K562 (cell line): ENCODE measurements around the gene GABRP. TPM values are rescaled to one million over a fixed set of nuclear protein-coding genes. Genes with fewer than 3 reads are reported as not detected.

Source experiments
- ATAC-seq: fragments of 200-7000 bp; cut with Tn5 transposase; 3 replicates; pipeline ENCODE4 v1.9.1; 2020; ENCODE audit warnings: moderate library complexity
- BruUV-seq: library from RNA; stranded (reverse); fragments of 400-500 nt; replicated peaks from 2 replicates; lab custom pipeline; 2021; lab: Mats Ljungman, UMichigan
- CTCF ChIA-PET: fragments of 300-600 bp; formaldehyde crosslinking; extraction: SDS; loops from one replicate; lab custom pipeline; 2021; ENCODE audit warnings: low intra/inter-chr PET ratio; lab: Yijun Ruan, JAX
- POLR2A ChIA-PET: fragments of 300-600, 350-650 bp; sonication (Branson Sonifier 250); formaldehyde crosslinking; extraction: SDS; loops from one replicate; lab custom pipeline; 2021; ENCODE audit warnings: antibody characterized with exemption, inconsistent platforms; lab: Yijun Ruan, JAX
- DNase-seq, 4 experiments: peaks; one replicate each; pipeline versions ENCODE4 v3.0.0 to v3.0.0-alpha.2; 2011 to 2018; ENCODE audit warnings: low spot score in 3 of 4, mixed read lengths in 3 of 4; ENCODE audit errors: extremely low read depth in 1 of 4
- FAIRE-seq: peaks from 2 replicates; lab custom pipeline; 2011; peaks lifted over from hg19 to GRCh38; lab: Jason Lieb, UNC
- H2AFZ ChIP-seq: 2 replicates; pipeline ENCODE4 v1.6.0; 2011; ENCODE audit warnings: low read depth, low read length, control low read depth, inconsistent platforms
- H3K27ac ChIP-seq: fragments of 200-600 bp; 3 replicates; pipeline ENCODE4 v1.8.0; 2011; ENCODE audit warnings: low read depth, mild to moderate bottlenecking, control low read depth, inconsistent platforms, low read length, moderate library complexity, mixed read lengths; ENCODE audit errors: extremely low read depth
- H3K27me3 ChIP-seq, 2 experiments: fragments of 300-600 bp in 1 of 2; 2 replicates in 1 of 2; 3 replicates in 1 of 2; pipeline versions ENCODE4 v1.6.0 to v1.8.0; 2011; ENCODE audit warnings: inconsistent platforms in 2 of 2, low read length in 2 of 2, mild to moderate bottlenecking in 1 of 2, mixed read lengths in 1 of 2, moderate library complexity in 1 of 2; ENCODE audit not compliant: control insufficient read depth in 2 of 2, insufficient read depth in 2 of 2
- H3K36me3 ChIP-seq: fragments of 300-600 bp; 3 replicates; pipeline ENCODE4 v1.8.0; 2011; ENCODE audit warnings: mild to moderate bottlenecking, low read length, inconsistent platforms; ENCODE audit not compliant: control insufficient read depth, insufficient read depth
- H3K4me1 ChIP-seq, 2 experiments: fragments of 200-600 bp in 1 of 2; replicated peaks in 1 of 2; 2 replicates in 1 of 2; 3 replicates in 1 of 2; pipeline versions ENCODE4 v1.5.1 to v1.8.0; 2011; ENCODE audit warnings: inconsistent platforms in 2 of 2, low read length in 2 of 2, mild to moderate bottlenecking in 1 of 2, mixed read lengths in 1 of 2, moderate library complexity in 1 of 2; ENCODE audit not compliant: control insufficient read depth in 2 of 2, insufficient read depth in 2 of 2
- H3K4me2 ChIP-seq: 2 replicates; pipeline ENCODE4 v1.6.1; 2011; ENCODE audit warnings: low read length, control low read depth, inconsistent platforms, mixed read lengths; ENCODE audit not compliant: insufficient read depth
- H3K4me3 ChIP-seq: fragments of 200-600 bp; sonication (generic), shearing (Covaris generic); 2 replicates; pipeline ENCODE4 v1.5.1; 2016; ENCODE audit warnings: control low read depth, inconsistent platforms
- H3K79me2 ChIP-seq: fragments of 200-600 bp; 3 replicates; pipeline ENCODE4 v1.8.0; 2011; ENCODE audit warnings: low read length, inconsistent platforms; ENCODE audit not compliant: control insufficient read depth, insufficient read depth
- H3K9ac ChIP-seq, 2 experiments: 2 replicates each; pipeline versions ENCODE4 v1.6.0 to v1.6.1; 2011; ENCODE audit warnings: low read depth in 2 of 2, low read length in 2 of 2, control low read depth in 1 of 2, inconsistent platforms in 1 of 2, mild to moderate bottlenecking in 1 of 2, mixed read lengths in 1 of 2; ENCODE audit not compliant: insufficient read depth in 1 of 2
- H3K9me1 ChIP-seq: one replicate; pipeline ENCODE4 v1.6.0; 2011; ENCODE audit warnings: inconsistent platforms, mild to moderate bottlenecking, low read length, moderate library complexity; ENCODE audit not compliant: control insufficient read depth, insufficient read depth
- H3K9me3 ChIP-seq: replicated peaks from 2 replicates; pipeline ENCODE4 v1.5.1; 2011; ENCODE audit warnings: low read depth, low read length, inconsistent platforms; ENCODE audit not compliant: control insufficient read depth, insufficient read depth
- H4K20me1 ChIP-seq: replicated peaks from 2 replicates; pipeline ENCODE4 v1.6.1; 2011; ENCODE audit warnings: low read length, inconsistent platforms, mixed read lengths; ENCODE audit not compliant: control insufficient read depth, insufficient read depth
- ATF4 ChIP-seq: fragments of 450-650 bp; formaldehyde crosslinking; IDR thresholded peaks from 2 replicates; pipeline ENCODE4 v1.4.0; 2022; ENCODE audit warnings: mild to moderate bottlenecking, moderate library complexity
- NUFIP1 ChIP-seq: fragments of 450-650 bp; IDR thresholded peaks from 2 replicates; pipeline ENCODE4 v1.6.1; 2018; ENCODE audit not compliant: partially characterized antibody
- ZMIZ1 ChIP-seq, 2 experiments: fragments of 150-350 bp in 1 of 2; IDR thresholded peaks; 2 replicates each; pipeline ENCODE4 v1.6.1; 2012 to 2016; ENCODE audit warnings: low read depth in 2 of 2, low read length in 2 of 2, mild to moderate bottlenecking in 1 of 2, moderate library complexity in 1 of 2
- ZNF324 ChIP-seq: fragments of 250-450 bp; sonication (Bioruptor Pico); IDR thresholded peaks from 2 replicates; pipeline ENCODE4 v1.4.0; 2020; ENCODE audit warnings: mild to moderate bottlenecking
- in situ Hi-C: fragments of 300-500 bp; cut with MboI; formaldehyde crosslinking; loops from 4 replicates; pipeline ENCODE4 v1.15.0; 2018; ENCODE audit warnings: inconsistent platforms, mixed read lengths
- intact Hi-C: fragments of 100-400 bp; cut with micrococcal nuclease; formaldehyde crosslinking; loops from 2 replicates; pipeline ENCODE4 v1.14.2; 2022
- polyA plus RNA-seq, 8 experiments: library from polyadenylated mRNA; depleted of rRNA in 4 of 8; stranded (reverse) in 5 of 8; unstranded in 3 of 8; fragments of >200 nt; fragmentation: Nextera tagmentation in 2 of 8; fragmentation: Illumina TruSeq in 1 of 8; extraction: Ambion mirVana in 2 of 8; extraction: Trizol in 1 of 8; gene quantifications; 2 replicates each; pipeline versions ENCODE4 v1.2.1 to v1.2.3, GENCODE V29; 2011 to 2014; ENCODE audit warnings: inconsistent platforms in 1 of 8, missing spikeins in 1 of 8
- total RNA-seq, 7 experiments: library from RNA; depleted of rRNA in 6 of 7; stranded (reverse); fragments of >200 nt in 6 of 7; fragmentation: Illumina TruSeq in 2 of 7; extraction: Trizol in 2 of 7; gene quantifications; 2 replicates each; pipeline versions ENCODE4 v1.2.1 to v1.2.3, GENCODE V29; 2011 to 2021; ENCODE audit warnings: low replicate concordance in 1 of 7

Gene GABRP
- total and polyA plus RNA-seq, 9 of the 15 experiments (the other 6 are each of a cell fraction or from before 2014, with no cell fraction given), result not detected

- H3K9me1 ChIP-seq, result no peaks in the 10 kb centered on the region
- in situ Hi-C loops (no loop called here), intact Hi-C loops (no loop called here)
- H3K27me3 ChIP-seq, result no peaks in the 10 kb centered on the region
- no peak overlapping the region for H3K9ac ChIP-seq
- FAIRE-seq (no peak), ATAC-seq (no peak), DNase-seq (no peak)
- no peaks in the 10 kb centered on the region for H3K9me3 ChIP-seq
- no peaks in the 10 kb centered on the region for H3K79me2 ChIP-seq
- H3K4me3 ChIP-seq, result no peak overlapping the region
- H3K4me2 ChIP-seq, result no peak overlapping the region
- BruUV-seq, result no TSS peak
- H2AFZ ChIP-seq, result no peak overlapping the region
- no peaks in the 10 kb centered on the region for H3K4me1 ChIP-seq
- ChIA-PET CTCF (no interaction called here), POLR2A (no interaction called here)
- H3K36me3 ChIP-seq, result no peaks in the 10 kb centered on the region
- H3K27ac ChIP-seq, result no peak overlapping the region
- H4K20me1 ChIP-seq, result no peaks in the 10 kb centered on the region
- no peak for TF ChIP-seq ZMIZ1 (IDR thresholded peaks at IDR 0.05; ENCODE audit: low read depth in 2 of 2, low read length in 2 of 2)
- no peak for TF ChIP-seq ATF4 (CRISPR knock-in tag)
- TF ChIP-seq ZNF324 (CRISPR knock-in tag), result no peak
- no peak for TF ChIP-seq NUFIP1
Observed at GRCh38 chr5:170846416-170846815, 62.9 kb downstream of the GABRP start.
